ENCODE results near the gene HBZ.
A peak's percentile ranks its signal among the peaks of the same experiment; 100 is the strongest.

Gene HBZ

GRCh38 chr16:152141-153128, at the start of gene HBZ:
TSS of gene HBZ (plus strand) at chr16:152644. CDS start at chr16:152910, 266 bp downstream.
- no peak for DNase-seq

GRCh38 chr16:104355-104754, 48.1 kb upstream of the HBZ start:
- DNase-seq, result no peak

- DNase-seq, result no peak
These were observed 47.5 kb upstream of the HBZ start for GRCh38 chr16:104928-105327.

- no peak for DNase-seq
These were observed 46.9 kb upstream of the HBZ start for GRCh38 chr16:105521-105920.

GRCh38 chr16:106623-107324, 45.7 kb upstream of the HBZ start:
- peak; percentile 74 for DNase-seq

GRCh38 chr16:112153-112840, 40.1 kb upstream of the HBZ start:
- no peak for DNase-seq

- no peak for DNase-seq
These were observed 38.1 kb upstream of the HBZ start for GRCh38 chr16:114327-114726.

GRCh38 chr16:116015-116414, 36.4 kb upstream of the HBZ start:
- DNase-seq, result no peak

GRCh38 chr16:117379-118365, 34.8 kb upstream of the HBZ start:
- peak; percentile 75 for DNase-seq

GRCh38 chr16:118857-119256, 33.6 kb upstream of the HBZ start:
- DNase-seq, result no peak

- DNase-seq, result no peak
These were observed 33.1 kb upstream of the HBZ start for GRCh38 chr16:119295-119694.

GRCh38 chr16:119835-120491, 32.5 kb upstream of the HBZ start:
- DNase-seq, result no peak

GRCh38 chr16:120756-121155, 31.7 kb upstream of the HBZ start:
- no peak for DNase-seq

GRCh38 chr16:122361-122760, 30.1 kb upstream of the HBZ start:
- no peak for DNase-seq

GRCh38 chr16:123558-124350, 28.7 kb upstream of the HBZ start:
- DNase-seq, result peak; percentile 31

- no peak for DNase-seq
These were observed 27.4 kb upstream of the HBZ start for GRCh38 chr16:125011-125410.

GRCh38 chr16:129075-129474, 23.4 kb upstream of the HBZ start:
- no peak for DNase-seq

GRCh38 chr16:130533-131173, 21.8 kb upstream of the HBZ start:
- no peak for DNase-seq

- no peak for DNase-seq
These were observed 20.3 kb upstream of the HBZ start for GRCh38 chr16:132120-132519.

GRCh38 chr16:133716-134115, 18.7 kb upstream of the HBZ start:
- no peak for DNase-seq

Measured in CD4-positive, alpha-beta T cell treated with Interleukin-12 subunit alpha and Interleukin-12 subunit beta, for 1 hour (primary cell).